CD14-positive monocyte (primary cell): ENCODE measurements around the gene HOXD4. TPM values are rescaled to one million over a fixed set of nuclear protein-coding genes. Genes with fewer than 3 reads are reported as not detected.
A peak's percentile ranks its signal among the peaks of the same experiment; 100 is the strongest.

Experiments
- DNase-seq, 3 donors: peaks; one replicate each; pipeline ENCODE4 v3.0.0-alpha.2; 2011 to 2022
- H2AFZ ChIP-seq: 2 replicates; pipeline ENCODE4 v1.6.0; 2012; ENCODE audit warnings: mild to moderate bottlenecking, low read depth, low read length, inconsistent platforms; ENCODE audit not compliant: insufficient read depth, poor library complexity, severe bottlenecking
- H3K27ac ChIP-seq, 2 donors: 1 replicate in 1 of 2; 2 replicates in 1 of 2; pipeline ENCODE4 v1.5.1; 2012 to 2013; ENCODE audit warnings: low read length in 2 of 2, control low read depth in 1 of 2, inconsistent platforms in 1 of 2, low read depth in 1 of 2, mild to moderate bottlenecking in 1 of 2
- H3K27me3 ChIP-seq, 2 donors: one replicate each; pipeline versions ENCODE4 v1.6.0 to v1.6.1; 2011 to 2013; ENCODE audit warnings: low read length in 2 of 2; ENCODE audit not compliant: control insufficient read depth in 2 of 2, insufficient read depth in 2 of 2
- H3K36me3 ChIP-seq, 2 donors: replicated peaks in 1 of 2; 1 replicate in 1 of 2; 2 replicates in 1 of 2; pipeline versions ENCODE4 v1.5.1 to v1.6.1; 2012 to 2013; ENCODE audit warnings: low read length in 2 of 2, control low read depth in 1 of 2, inconsistent platforms in 1 of 2, mild to moderate bottlenecking in 1 of 2; ENCODE audit not compliant: insufficient read depth in 2 of 2, control insufficient read depth in 1 of 2
- H3K4me1 ChIP-seq, 2 donors: 1 replicate in 1 of 2; 2 replicates in 1 of 2; pipeline versions ENCODE4 v1.5.1 to v1.6.1; 2012 to 2013; ENCODE audit warnings: low read length in 2 of 2, control low read depth in 1 of 2, inconsistent platforms in 1 of 2, mild to moderate bottlenecking in 1 of 2, moderate library complexity in 1 of 2; ENCODE audit not compliant: insufficient read depth in 2 of 2, control insufficient read depth in 1 of 2
- H3K4me2 ChIP-seq: replicated peaks from 2 replicates; pipeline ENCODE3; 2012; ENCODE audit warnings: low read length, moderate library complexity, mild to moderate bottlenecking; ENCODE audit not compliant: poor library complexity, severe bottlenecking; ENCODE audit errors: extremely low read depth
- H3K4me3 ChIP-seq, 3 experiments: fragments of 200-600 bp in 1 of 3; sonication (generic) in 1 of 3; replicated peaks in 1 of 3; 1 replicate in 2 of 3; 2 replicates in 1 of 3; pipeline ENCODE4 v1.5.1; 2011 to 2013; ENCODE audit warnings: low read length in 3 of 3, mild to moderate bottlenecking in 3 of 3, control low read depth in 2 of 3, low read depth in 2 of 3, inconsistent platforms in 1 of 3, moderate library complexity in 1 of 3
- H3K79me2 ChIP-seq: 2 replicates; pipeline ENCODE4 v1.6.0; 2012; ENCODE audit warnings: mild to moderate bottlenecking, control low read depth, inconsistent platforms, low read length, moderate library complexity; ENCODE audit not compliant: insufficient read depth
- H3K9ac ChIP-seq: 2 replicates; pipeline ENCODE4 v1.6.0; 2017; ENCODE audit warnings: low read length, mild to moderate bottlenecking; ENCODE audit not compliant: insufficient read depth, poor library complexity, severe bottlenecking
- H3K9me3 ChIP-seq, 2 donors: replicated peaks in 1 of 2; 1 replicate in 1 of 2; 2 replicates in 1 of 2; pipeline versions ENCODE4 v1.5.1 to v1.6.1; 2012 to 2013; ENCODE audit warnings: low read length in 2 of 2, control low read depth in 1 of 2; ENCODE audit not compliant: control insufficient read depth in 1 of 2, insufficient read depth in 1 of 2
- H4K20me1 ChIP-seq: 2 replicates; pipeline ENCODE4 v1.6.0; 2012; ENCODE audit warnings: mild to moderate bottlenecking, low read length, control low read depth, moderate library complexity; ENCODE audit not compliant: insufficient read depth
- H3K27ac Mint-ChIP-seq, 7 donors: one replicate each; pipeline ENCODE4 v1.8.0; 2020; ENCODE audit warnings: mild to moderate bottlenecking in 7 of 7, mixed read lengths in 7 of 7, moderate library complexity in 6 of 7, inconsistent platforms in 2 of 7
- H3K27me3 Mint-ChIP-seq, 3 donors: one replicate each; pipeline ENCODE4 v1.8.0; 2021 to 2022; ENCODE audit warnings: low read depth in 3 of 3, mild to moderate bottlenecking in 3 of 3, mixed read lengths in 3 of 3, moderate library complexity in 3 of 3, inconsistent platforms in 1 of 3
- H3K36me3 Mint-ChIP-seq, 2 donors: one replicate each; pipeline ENCODE4 v1.8.0; 2020; ENCODE audit warnings: mixed read lengths in 2 of 2, inconsistent platforms in 1 of 2, mild to moderate bottlenecking in 1 of 2
- H3K4me1 Mint-ChIP-seq: one replicate; pipeline ENCODE4 v1.8.0; 2020; ENCODE audit warnings: mild to moderate bottlenecking, mixed read lengths
- H3K4me3 Mint-ChIP-seq, 2 donors: one replicate each; pipeline ENCODE4 v1.8.0; 2020; ENCODE audit warnings: mild to moderate bottlenecking in 2 of 2, mixed read lengths in 2 of 2, moderate library complexity in 1 of 2
- H3K9me3 Mint-ChIP-seq, 7 donors: one replicate each; pipeline ENCODE4 v1.8.0; 2020 to 2022; ENCODE audit warnings: mixed read lengths in 7 of 7, mild to moderate bottlenecking in 6 of 7, moderate library complexity in 6 of 7, inconsistent platforms in 2 of 7
- WGBS: methylation state at CpG from one replicate; pipeline ENCODE4 v1.1.5; 2013; ENCODE audit warnings: missing lambda C conversion rate; ENCODE audit not compliant: insufficient coverage; 5-methylcytosine and 5-hydroxymethylcytosine counted together
- intact Hi-C, 2 donors: fragments of 100-400 bp; cut with micrococcal nuclease; formaldehyde crosslinking; loops; one replicate each; pipeline versions ENCODE4 v1.15.0 to v1.15.1; 2023
- polyA plus RNA-seq, 3 donors: library from polyadenylated mRNA; depleted of rRNA in 1 of 3; unstranded in 2 of 3; stranded (reverse) in 1 of 3; fragments of 300-500 nt in 2 of 3; fragments of >200 nt in 1 of 3; fragmentation: Illumina TruSeq in 2 of 3; gene quantifications; 1 replicate in 2 of 3; 2 replicates in 1 of 3; pipeline ENCODE4 v1.2.3, GENCODE V29; 2012 to 2021
- TF ChIP-seq, protein P1 (sequence below): fragments of 200-600 bp; IDR thresholded peaks from one replicate; pipeline ENCODE4 v1.8.0; 2022; ENCODE audit warnings: antibody characterized with exemption, mild to moderate bottlenecking

HOXD4 gene
- polyA plus RNA-seq, 3 donors = not detected

DNA sequence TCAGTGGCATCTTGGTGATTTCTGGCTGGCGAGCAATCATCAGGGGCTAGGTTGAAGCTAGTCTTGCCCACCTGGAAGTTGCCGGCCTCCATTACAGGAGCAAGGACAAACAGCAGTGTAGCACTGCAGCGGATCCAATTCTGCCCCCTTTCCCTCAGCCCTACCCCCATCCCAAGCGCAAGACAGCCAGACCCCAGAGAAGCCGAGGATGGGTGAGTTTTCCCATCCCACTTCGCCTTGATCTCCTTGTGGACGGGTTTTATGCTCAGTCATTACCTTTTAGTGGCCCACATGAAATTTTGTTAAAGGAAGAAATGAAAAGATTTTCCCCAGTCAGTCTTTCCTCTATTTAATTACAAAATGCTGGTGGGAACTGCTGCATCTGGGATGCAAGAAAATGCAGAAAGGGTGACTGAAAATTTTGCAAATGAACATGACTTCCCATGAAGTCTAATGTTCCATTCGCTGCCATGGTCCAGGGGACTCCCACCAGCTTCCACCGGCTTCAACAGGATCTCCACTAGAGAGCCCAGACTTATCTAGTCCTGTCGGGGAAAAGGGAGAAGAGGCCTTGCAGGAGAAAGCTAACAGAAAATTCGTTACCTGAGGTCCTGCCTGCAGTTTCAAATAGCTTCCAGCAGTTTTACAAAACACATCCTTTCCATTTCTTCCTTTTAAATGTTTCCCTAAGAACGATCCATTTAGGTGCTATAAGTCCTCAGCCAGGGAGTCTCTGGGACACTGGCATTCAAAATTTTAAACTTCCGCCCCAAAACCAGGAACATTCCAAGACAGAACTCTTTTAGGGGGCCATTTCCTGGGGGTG is 30.8 kb upstream of the HOXD4 start:
- no peak overlapping the region for H3K4me2 ChIP-seq
- peaks cover 13 to 78% of the 10 kb centered on the region in 2 donors for H3K9me3 ChIP-seq
- Mint-ChIP-seq H3K27me3 (peaks cover 91 to 99% (median 95%) of the 10 kb centered on the region in 3 donors), H3K9me3 (peaks cover 4 to 38% (median 30%) of the 10 kb centered on the region in 7 donors), H3K4me3 (peak overlapping the region in 1 of 2 donors; percentile 81), H3K27ac (no peak overlapping the region), H3K36me3 (peaks cover 2 to 12% of the 10 kb centered on the region in 2 donors), H3K4me1 (peaks cover 17% of the 10 kb centered on the region)
- H3K4me3 ChIP-seq = no peak overlapping the region
- no peaks in the 10 kb centered on the region for H3K36me3 ChIP-seq
- no peak overlapping the region for H3K27ac ChIP-seq
- H4K20me1 ChIP-seq = no peaks in the 10 kb centered on the region
- H3K4me1 ChIP-seq = peaks cover 5 to 12% of the 10 kb centered on the region in 2 donors
- no peak overlapping the region for H2AFZ ChIP-seq
- no peak overlapping the region for H3K9ac ChIP-seq
- intact Hi-C loops = loop anchor here (5.0 kb wide), 2 partner anchors 38 to 1027 kb away; partner anchors contain the start of gene EVX2 (in 1 of the 2)
- peaks cover 86 to 97% of the 10 kb centered on the region in 2 donors for H3K27me3 ChIP-seq
- TF ChIP-seq, protein P1, sequence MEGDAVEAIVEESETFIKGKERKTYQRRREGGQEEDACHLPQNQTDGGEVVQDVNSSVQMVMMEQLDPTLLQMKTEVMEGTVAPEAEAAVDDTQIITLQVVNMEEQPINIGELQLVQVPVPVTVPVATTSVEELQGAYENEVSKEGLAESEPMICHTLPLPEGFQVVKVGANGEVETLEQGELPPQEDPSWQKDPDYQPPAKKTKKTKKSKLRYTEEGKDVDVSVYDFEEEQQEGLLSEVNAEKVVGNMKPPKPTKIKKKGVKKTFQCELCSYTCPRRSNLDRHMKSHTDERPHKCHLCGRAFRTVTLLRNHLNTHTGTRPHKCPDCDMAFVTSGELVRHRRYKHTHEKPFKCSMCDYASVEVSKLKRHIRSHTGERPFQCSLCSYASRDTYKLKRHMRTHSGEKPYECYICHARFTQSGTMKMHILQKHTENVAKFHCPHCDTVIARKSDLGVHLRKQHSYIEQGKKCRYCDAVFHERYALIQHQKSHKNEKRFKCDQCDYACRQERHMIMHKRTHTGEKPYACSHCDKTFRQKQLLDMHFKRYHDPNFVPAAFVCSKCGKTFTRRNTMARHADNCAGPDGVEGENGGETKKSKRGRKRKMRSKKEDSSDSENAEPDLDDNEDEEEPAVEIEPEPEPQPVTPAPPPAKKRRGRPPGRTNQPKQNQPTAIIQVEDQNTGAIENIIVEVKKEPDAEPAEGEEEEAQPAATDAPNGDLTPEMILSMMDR = no peak
- no peaks in the 10 kb centered on the region for H3K79me2 ChIP-seq
- DNase-seq = no peak
- 18% methylated on average over 4 of the region's 13 CpGs for WGBS

DNA sequence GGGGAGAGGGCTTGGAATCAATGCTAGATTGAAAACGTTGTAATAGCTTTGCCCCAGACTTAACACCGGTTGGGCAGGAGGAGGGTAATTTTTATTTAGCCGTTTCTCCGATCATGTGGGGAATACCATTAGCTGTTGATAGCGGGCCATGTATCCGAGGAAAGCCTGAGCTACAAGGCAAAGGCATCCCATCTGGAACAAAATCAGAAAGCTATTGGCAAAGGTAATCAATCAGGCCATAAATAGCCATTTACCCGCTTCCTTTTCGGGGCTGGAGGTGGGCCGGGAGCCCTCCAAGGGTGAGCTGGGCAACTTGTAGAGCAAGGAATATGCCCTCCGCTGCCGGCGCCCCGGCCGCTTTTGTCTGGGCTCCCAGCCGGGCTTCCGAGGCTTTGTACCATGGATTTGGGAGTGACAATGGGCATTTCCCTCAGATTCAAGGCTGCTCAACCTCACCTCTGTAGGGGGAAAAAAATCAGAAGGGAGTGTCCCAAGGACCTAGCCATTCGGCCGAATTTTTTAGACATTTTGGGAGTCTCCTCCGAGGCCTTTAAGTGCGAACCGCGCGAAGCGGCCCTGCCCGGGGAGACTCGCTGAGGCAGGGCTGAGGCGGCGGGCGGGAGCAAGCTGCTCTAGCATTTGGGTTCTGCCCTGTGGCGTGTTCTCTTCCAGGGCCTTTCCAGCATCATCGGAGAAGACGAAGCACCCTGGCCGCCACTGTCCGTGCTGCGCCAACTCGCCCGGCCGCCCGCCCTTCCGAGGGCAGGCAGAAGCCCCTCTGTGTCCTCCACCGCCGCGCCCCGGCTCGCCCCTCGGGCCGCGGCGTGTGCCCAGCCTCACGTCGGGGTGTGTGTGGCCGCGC is 29.9 kb upstream of the HOXD4 start:
- H3K27ac Mint-ChIP-seq = no peak overlapping the region
- H3K4me1 ChIP-seq = peaks cover 5 to 12% of the 10 kb centered on the region in 2 donors
- TF ChIP-seq, protein P1 = no peak
- H4K20me1 ChIP-seq = no peaks in the 10 kb centered on the region
- peak overlapping the region; percentile 65 for H2AFZ ChIP-seq
- H3K79me2 ChIP-seq = no peaks in the 10 kb centered on the region
- H3K9me3 ChIP-seq = peaks cover 11 to 72% of the 10 kb centered on the region in 2 donors
- H3K9me3 Mint-ChIP-seq = peaks cover 1 to 36% (median 32%) of the 10 kb centered on the region in 7 donors
- peaks cover 91 to 99% (median 95%) of the 10 kb centered on the region in 3 donors for H3K27me3 Mint-ChIP-seq
- H3K27me3 ChIP-seq = peaks cover 87 to 97% of the 10 kb centered on the region in 2 donors
- no peak overlapping the region for H3K4me3 ChIP-seq
- H3K4me1 Mint-ChIP-seq = peaks cover 17% of the 10 kb centered on the region
- H3K27ac ChIP-seq = no peak overlapping the region
- peaks cover 2 to 12% of the 10 kb centered on the region in 2 donors for H3K36me3 Mint-ChIP-seq
- peak overlapping the region in 1 of 2 donors; percentile 81 for H3K4me3 Mint-ChIP-seq
- no peak for DNase-seq
- H3K9ac ChIP-seq = no peak overlapping the region
- H3K36me3 ChIP-seq = no peaks in the 10 kb centered on the region
- H3K4me2 ChIP-seq = no peak overlapping the region
- intact Hi-C loops = loop anchor here (5.0 kb wide), 2 partner anchors 39 to 1026 kb away; partner anchors contain the start of gene EVX2 (in 1 of the 2)
- 14% methylated on average over 34 of the region's 53 CpGs for WGBS
